B cell (primary cell): ENCODE measurements around the gene STMN3.

Source experiments
- CTCF ChIP-seq: fragments of 200-600 bp; IDR thresholded peaks from one replicate; pipeline ENCODE4 v1.8.0; 2022; ENCODE audit warnings: antibody characterized with exemption, mild to moderate bottlenecking
- EZH2 ChIP-seq: IDR thresholded peaks from 2 replicates; pipeline ENCODE4 v1.6.1; 2012; ENCODE audit warnings: borderline replicate concordance, low read depth, mild to moderate bottlenecking, moderate library complexity, low read length; ENCODE audit not compliant: insufficient read depth, poor library complexity, severe bottlenecking

- TF ChIP-seq CTCF = no peak
- TF ChIP-seq EZH2 = no peak
Observed at GRCh38 chr20:63679799-63680305, 26.6 kb upstream of the STMN3 start.
